Right lobe of liver (tissue), 6 donors: ENCODE results near the gene ARHGEF18. TPM values are rescaled to one million over a fixed set of nuclear protein-coding genes. Genes with fewer than 3 reads are reported as not detected.
A peak's percentile ranks its signal among the peaks of the same experiment; 100 is the strongest.
"Not testable (repeated sequence)": the region's sequence is repeated elsewhere in the genome, so short reads cannot be mapped to it uniquely, and the experiment has no call there.

Experiments
- ATAC-seq, 4 donors: fragments of 200-7000 bp; cut with Tn5 transposase; one replicate each; pipeline ENCODE4 v1.9.1; 2020; ENCODE audit warnings: mild to moderate bottlenecking in 4 of 4, moderate library complexity in 4 of 4
- DNase-seq, 3 donors: peaks; one replicate each; pipeline ENCODE4 v3.0.0-alpha.2; 2020
- H3K27ac ChIP-seq, 3 donors: fragments of 200-600 bp; one replicate each; pipeline ENCODE4 v1.8.0; 2022
- H3K27me3 ChIP-seq, 2 donors: fragments of 200-600 bp; one replicate each; pipeline ENCODE4 v1.8.0; 2022
- H3K36me3 ChIP-seq, 4 donors: fragments of 200-600 bp; sonication (generic) in 1 of 4; one replicate each; pipeline versions ENCODE4 v1.5.1 to v1.8.0; 2017 to 2022; ENCODE audit warnings: control low read depth in 1 of 4
- H3K4me1 ChIP-seq, 4 donors: fragments of 200-600 bp; sonication (generic) in 1 of 4; one replicate each; pipeline versions ENCODE4 v1.5.1 to v1.8.0; 2017 to 2022; ENCODE audit warnings: control low read depth in 1 of 4
- H3K4me3 ChIP-seq, 3 donors: fragments of 200-600 bp; one replicate each; pipeline ENCODE4 v1.8.0; 2022
- H3K9me3 ChIP-seq, 4 donors: fragments of 200-600 bp; sonication (generic) in 1 of 4; one replicate each; pipeline versions ENCODE4 v1.5.1 to v1.8.0; 2017 to 2022; ENCODE audit warnings: control low read depth in 1 of 4
- POLR2A ChIP-seq: fragments of 450-650 bp; IDR thresholded peaks from one replicate; pipeline ENCODE4 v1.6.1; 2017; ENCODE audit warnings: antibody characterized with exemption, mild to moderate bottlenecking
- WGBS: methylation state at CpG from one replicate; pipeline ENCODE4 v1.1.6; 2018; ENCODE audit warnings: low coverage, low lambda C conversion rate; ENCODE audit not compliant: insufficient coverage; ENCODE audit errors: missing lambda C conversion rate; 5-methylcytosine and 5-hydroxymethylcytosine counted together
- intact Hi-C, 2 donors: fragments of 100-400 bp; cut with DNase I; formaldehyde crosslinking; loops; one replicate each; pipeline versions ENCODE4 v1.11.2 to v1.14.1; 2022
- total RNA-seq, 6 experiments: library from RNA; depleted of rRNA in 2 of 6; stranded (reverse); fragments of >200 nt in 2 of 6; fragmentation: NEBNext Ultra II Directional in 3 of 6; extraction: Animal tissue kit (Norgen Biotek cat#: 25700) in 3 of 6; gene quantifications; one replicate each; pipeline versions ENCODE4 v1.1.0 to v1.2.4, GENCODE V29; 2016 to 2023
- TF ChIP-seq, protein P1 (sequence below), 4 donors: fragments of 200-600 bp in 3 of 4; fragments of 450-650 bp in 1 of 4; IDR thresholded peaks; one replicate each; pipeline versions ENCODE4 v1.5.1 to v1.8.0; 2016 to 2022; ENCODE audit warnings: antibody characterized with exemption in 4 of 4, mild to moderate bottlenecking in 2 of 4
- donor health status: DM: no; HTN: yes; CAD: no.
- donor health status: DM: no; HTN: no; CAD: no.
- donor health status: DM: no; HTN: no; CAD: no.
- donor health status: DM: no; HTN: yes; CAD: no.
- donor health status: DM: no; HTN: yes; CAD: no.

The ARHGEF18 gene
- total RNA-seq, 6 experiments from 2014 or later = 15.1 to 19.2 (median 17.7) TPM

DNA sequence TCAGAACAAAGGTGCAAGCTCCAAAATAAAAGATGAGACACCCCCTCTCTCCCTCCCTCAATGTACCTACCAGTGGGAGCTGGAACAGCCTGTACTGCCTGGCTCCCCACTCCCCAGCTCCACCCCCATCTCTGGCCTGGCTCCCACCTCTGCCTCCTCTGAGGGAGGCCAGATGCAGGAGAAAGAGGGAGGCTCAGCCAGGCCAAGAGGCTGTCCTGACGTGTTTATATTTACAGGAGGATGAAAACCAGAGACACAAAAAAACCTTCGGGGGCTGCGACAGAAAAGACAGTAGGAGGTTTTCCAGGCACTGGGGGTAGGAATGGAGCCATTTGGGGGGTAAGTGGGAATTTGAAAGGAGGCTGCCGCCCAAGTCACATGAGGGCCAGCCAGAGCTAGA, 19.7 kb downstream of the ARHGEF18 start:
- Histone ChIP-seq H3K27me3 (no peaks in the 10 kb centered on the region), H3K4me3 (no peak overlapping the region), H3K27ac (no peak overlapping the region), H3K4me1 (no peaks in the 10 kb centered on the region), H3K9me3 (no peaks in the 10 kb centered on the region), H3K36me3 (no peaks in the 10 kb centered on the region)
- peak in 2 of 4 donors; percentile 38 to 48 for ATAC-seq
- intact Hi-C loops = no loop called here
- DNase-seq = no peak
- WGBS = 70% methylated on average over 4 of the region's 4 CpGs
- no peak for TF ChIP-seq POLR2A
- TF ChIP-seq, protein P1, sequence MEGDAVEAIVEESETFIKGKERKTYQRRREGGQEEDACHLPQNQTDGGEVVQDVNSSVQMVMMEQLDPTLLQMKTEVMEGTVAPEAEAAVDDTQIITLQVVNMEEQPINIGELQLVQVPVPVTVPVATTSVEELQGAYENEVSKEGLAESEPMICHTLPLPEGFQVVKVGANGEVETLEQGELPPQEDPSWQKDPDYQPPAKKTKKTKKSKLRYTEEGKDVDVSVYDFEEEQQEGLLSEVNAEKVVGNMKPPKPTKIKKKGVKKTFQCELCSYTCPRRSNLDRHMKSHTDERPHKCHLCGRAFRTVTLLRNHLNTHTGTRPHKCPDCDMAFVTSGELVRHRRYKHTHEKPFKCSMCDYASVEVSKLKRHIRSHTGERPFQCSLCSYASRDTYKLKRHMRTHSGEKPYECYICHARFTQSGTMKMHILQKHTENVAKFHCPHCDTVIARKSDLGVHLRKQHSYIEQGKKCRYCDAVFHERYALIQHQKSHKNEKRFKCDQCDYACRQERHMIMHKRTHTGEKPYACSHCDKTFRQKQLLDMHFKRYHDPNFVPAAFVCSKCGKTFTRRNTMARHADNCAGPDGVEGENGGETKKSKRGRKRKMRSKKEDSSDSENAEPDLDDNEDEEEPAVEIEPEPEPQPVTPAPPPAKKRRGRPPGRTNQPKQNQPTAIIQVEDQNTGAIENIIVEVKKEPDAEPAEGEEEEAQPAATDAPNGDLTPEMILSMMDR (IDR thresholded peaks at IDR 0.05) = no peak

GRCh38 chr19:7368866-7369265, 20.1 kb downstream of the ARHGEF18 start:
- H3K27ac ChIP-seq, H3K36me3 ChIP-seq, intact Hi-C loops, H3K4me1 ChIP-seq, H3K9me3 ChIP-seq, H3K4me3 ChIP-seq, H3K27me3 ChIP-seq: not testable (repeated sequence)
- ATAC-seq (peak in 1 of 4 donors; percentile 43), DNase-seq (peak in 1 of 3 donors; percentile 3)
- 65% methylated on average over 11 of the region's 13 CpGs for WGBS

GRCh38 chr19:7370546-7370945, 21.8 kb downstream of the ARHGEF18 start:
- Histone ChIP-seq H3K27ac (no peak overlapping the region), H3K4me3 (no peak overlapping the region), H3K4me1 (no peaks in the 10 kb centered on the region), H3K27me3 (no peaks in the 10 kb centered on the region), H3K9me3 (no peaks in the 10 kb centered on the region), H3K36me3 (no peaks in the 10 kb centered on the region)
- DNase-seq (no peak), ATAC-seq (no peak)
- intact Hi-C loops = loop anchor here in 1 of 2 donors (10.0 kb wide), 1 partner anchor 164 kb away; the partner anchor contains the start of gene PNPLA6
- TF ChIP-seq, protein P1 (IDR thresholded peaks at IDR 0.05) = no peak
- TF ChIP-seq POLR2A = no peak
- 71% methylated on average over 10 of the region's 10 CpGs for WGBS

DNA sequence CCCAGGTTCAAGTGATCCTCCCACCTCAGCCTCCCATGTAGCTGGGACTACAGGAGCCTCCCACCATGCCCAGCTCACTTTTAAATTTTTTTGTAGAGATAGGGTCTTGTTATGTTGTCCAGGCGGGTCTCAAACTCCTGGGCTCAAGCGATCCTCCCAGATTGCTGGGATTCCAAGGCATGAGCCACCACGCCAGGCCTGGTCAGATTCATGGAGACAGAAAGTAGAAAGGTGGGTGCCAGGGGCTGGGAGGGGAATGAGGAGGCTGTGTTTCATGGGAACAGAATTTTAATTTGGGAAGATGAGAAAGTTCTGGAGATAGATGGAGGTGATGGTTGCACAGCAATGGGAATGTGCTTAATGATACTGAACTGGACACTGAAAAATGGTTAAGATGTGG, 22.3 kb downstream of the ARHGEF18 start:
- Histone ChIP-seq H3K36me3 (no peaks in the 10 kb centered on the region), H3K4me1 (no peaks in the 10 kb centered on the region), H3K9me3 (no peaks in the 10 kb centered on the region), H3K27ac (no peak overlapping the region), H3K27me3 (no peaks in the 10 kb centered on the region), H3K4me3 (no peak overlapping the region)
- 83% methylated on average over 2 of the region's 3 CpGs for WGBS
- TF ChIP-seq, protein P1 (IDR thresholded peaks at IDR 0.05) = no peak
- TF ChIP-seq POLR2A = no peak
- intact Hi-C loops = loop anchor here in 1 of 2 donors (10.0 kb wide), 1 partner anchor 164 kb away; the partner anchor contains the start of gene PNPLA6
- ATAC-seq = no peak
- no peak for DNase-seq

DNA sequence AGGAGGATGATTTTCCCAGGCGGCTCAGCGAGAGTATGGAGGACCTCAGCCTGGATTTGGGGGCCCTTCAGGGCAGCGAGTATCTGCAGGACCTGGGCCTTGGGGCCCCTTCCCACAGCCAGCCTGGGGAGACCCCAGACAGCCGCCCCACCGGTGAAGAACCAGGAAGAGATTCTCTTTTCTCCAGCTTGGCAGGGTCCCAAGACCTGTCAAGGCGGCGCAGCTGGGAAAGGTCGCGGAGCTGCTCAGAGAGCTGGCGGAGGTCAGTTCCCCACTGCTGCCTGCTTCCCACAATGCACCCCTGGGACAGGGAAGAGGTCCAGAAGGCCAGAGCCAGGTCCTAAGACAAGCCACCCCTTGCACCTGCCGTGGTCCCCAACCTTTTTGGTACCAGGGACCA, 24.1 kb downstream of the ARHGEF18 start:
- WGBS = no CpG with 5 or more reads among the region's 11 CpGs
- Histone ChIP-seq H3K4me1 (no peaks in the 10 kb centered on the region), H3K27ac (no peak overlapping the region), H3K4me3 (no peak overlapping the region), H3K36me3 (no peaks in the 10 kb centered on the region), H3K27me3 (no peaks in the 10 kb centered on the region), H3K9me3 (no peaks in the 10 kb centered on the region)
- intact Hi-C loops = loop anchor here in 1 of 2 donors (10.0 kb wide), 1 partner anchor 162 kb away; the partner anchor contains the start of gene PNPLA6
- TF ChIP-seq, protein P1 (IDR thresholded peaks at IDR 0.05) = no peak
- no peak for TF ChIP-seq POLR2A
- ATAC-seq (peak in 1 of 4 donors; percentile 9), DNase-seq (no peak)
